ENCODE measurements around the gene POU2AF1. TPM values are rescaled to one million over a fixed set of nuclear protein-coding genes. Genes with fewer than 3 reads are reported as not detected.

POU2AF1 gene
- polyA plus RNA-seq, 1 donor from 2014 or later, result not detected

DNA sequence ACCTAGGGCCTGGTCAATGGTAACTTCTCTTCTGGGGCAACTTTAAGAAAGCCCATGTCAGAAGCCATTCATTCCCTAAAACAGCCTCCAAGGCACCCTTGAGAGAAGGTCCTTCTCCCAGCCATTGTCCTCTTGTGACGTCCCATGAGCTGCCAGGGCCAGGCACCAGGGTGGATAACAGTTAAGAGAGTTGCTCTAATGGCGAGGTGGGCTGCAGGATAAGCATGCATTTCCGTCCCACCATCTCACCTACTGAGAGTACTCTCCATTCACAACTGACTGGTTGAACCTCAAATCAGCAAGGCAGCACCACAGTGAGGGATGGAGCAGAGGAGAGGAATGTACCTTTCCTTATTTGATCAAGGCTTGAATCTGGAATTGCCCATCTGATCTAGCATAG is 14.6 kb downstream of the POU2AF1 start:
- H3K36me3 ChIP-seq (ENCODE audit: insufficient read depth, low read length), result no peaks in the 10 kb centered on the region
- H3F3A ChIP-seq (ENCODE audit: insufficient read depth, low read length, poor library complexity, severe bottlenecking), result no peaks in the 10 kb centered on the region

DNA sequence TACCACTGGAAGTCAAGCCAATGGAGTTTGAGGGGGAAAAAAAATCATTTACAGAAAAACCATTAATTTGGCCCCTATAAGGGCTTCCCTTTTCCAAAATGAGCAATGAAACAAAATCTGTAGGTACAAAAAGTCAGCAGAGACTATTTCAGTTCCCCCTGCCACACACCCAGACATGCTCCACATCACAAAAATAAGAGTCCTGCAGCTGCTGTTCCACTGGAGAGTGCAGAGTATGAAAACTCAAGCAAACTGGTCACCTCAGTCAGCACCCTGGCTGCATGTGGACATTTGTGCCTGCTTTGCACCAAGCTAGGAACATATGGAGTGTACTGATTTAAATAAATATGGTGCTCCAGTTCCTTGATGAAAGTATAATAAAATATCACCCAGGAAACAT is 15.1 kb downstream of the POU2AF1 start:
- Histone ChIP-seq H3K27ac (ENCODE audit: low read length) (no peak overlapping the region), H3K4me2 (ENCODE audit: low read length) (no peak overlapping the region)
- TF ChIP-seq EZH2 (IDR thresholded peaks at IDR 0.05; ENCODE audit: borderline replicate concordance, insufficient read depth, low read length, poor library complexity, severe bottlenecking) (no peak), EP300 (conservative IDR thresholded peaks at IDR 0.05; ENCODE audit: poor library complexity, severe bottlenecking) (no peak), POLR2AphosphoS5 (IDR thresholded peaks at IDR 0.05) (no peak), SMC3 (conservative IDR thresholded peaks at IDR 0.05; ENCODE audit: poor library complexity) (no peak), RAD21 (conservative IDR thresholded peaks at IDR 0.05) (no peak), MXI1 (conservative IDR thresholded peaks at IDR 0.05; ENCODE audit: poor library complexity, severe bottlenecking) (no peak), TAF1 (IDR thresholded peaks at IDR 0.05; ENCODE audit: low read depth) (no peak)
- TF ChIP-seq, protein P1, sequence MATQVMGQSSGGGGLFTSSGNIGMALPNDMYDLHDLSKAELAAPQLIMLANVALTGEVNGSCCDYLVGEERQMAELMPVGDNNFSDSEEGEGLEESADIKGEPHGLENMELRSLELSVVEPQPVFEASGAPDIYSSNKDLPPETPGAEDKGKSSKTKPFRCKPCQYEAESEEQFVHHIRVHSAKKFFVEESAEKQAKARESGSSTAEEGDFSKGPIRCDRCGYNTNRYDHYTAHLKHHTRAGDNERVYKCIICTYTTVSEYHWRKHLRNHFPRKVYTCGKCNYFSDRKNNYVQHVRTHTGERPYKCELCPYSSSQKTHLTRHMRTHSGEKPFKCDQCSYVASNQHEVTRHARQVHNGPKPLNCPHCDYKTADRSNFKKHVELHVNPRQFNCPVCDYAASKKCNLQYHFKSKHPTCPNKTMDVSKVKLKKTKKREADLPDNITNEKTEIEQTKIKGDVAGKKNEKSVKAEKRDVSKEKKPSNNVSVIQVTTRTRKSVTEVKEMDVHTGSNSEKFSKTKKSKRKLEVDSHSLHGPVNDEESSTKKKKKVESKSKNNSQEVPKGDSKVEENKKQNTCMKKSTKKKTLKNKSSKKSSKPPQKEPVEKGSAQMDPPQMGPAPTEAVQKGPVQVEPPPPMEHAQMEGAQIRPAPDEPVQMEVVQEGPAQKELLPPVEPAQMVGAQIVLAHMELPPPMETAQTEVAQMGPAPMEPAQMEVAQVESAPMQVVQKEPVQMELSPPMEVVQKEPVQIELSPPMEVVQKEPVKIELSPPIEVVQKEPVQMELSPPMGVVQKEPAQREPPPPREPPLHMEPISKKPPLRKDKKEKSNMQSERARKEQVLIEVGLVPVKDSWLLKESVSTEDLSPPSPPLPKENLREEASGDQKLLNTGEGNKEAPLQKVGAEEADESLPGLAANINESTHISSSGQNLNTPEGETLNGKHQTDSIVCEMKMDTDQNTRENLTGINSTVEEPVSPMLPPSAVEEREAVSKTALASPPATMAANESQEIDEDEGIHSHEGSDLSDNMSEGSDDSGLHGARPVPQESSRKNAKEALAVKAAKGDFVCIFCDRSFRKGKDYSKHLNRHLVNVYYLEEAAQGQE (IDR thresholded peaks at IDR 0.05; ENCODE audit: borderline replicate concordance), result no peak
- TF ChIP-seq, protein P2, sequence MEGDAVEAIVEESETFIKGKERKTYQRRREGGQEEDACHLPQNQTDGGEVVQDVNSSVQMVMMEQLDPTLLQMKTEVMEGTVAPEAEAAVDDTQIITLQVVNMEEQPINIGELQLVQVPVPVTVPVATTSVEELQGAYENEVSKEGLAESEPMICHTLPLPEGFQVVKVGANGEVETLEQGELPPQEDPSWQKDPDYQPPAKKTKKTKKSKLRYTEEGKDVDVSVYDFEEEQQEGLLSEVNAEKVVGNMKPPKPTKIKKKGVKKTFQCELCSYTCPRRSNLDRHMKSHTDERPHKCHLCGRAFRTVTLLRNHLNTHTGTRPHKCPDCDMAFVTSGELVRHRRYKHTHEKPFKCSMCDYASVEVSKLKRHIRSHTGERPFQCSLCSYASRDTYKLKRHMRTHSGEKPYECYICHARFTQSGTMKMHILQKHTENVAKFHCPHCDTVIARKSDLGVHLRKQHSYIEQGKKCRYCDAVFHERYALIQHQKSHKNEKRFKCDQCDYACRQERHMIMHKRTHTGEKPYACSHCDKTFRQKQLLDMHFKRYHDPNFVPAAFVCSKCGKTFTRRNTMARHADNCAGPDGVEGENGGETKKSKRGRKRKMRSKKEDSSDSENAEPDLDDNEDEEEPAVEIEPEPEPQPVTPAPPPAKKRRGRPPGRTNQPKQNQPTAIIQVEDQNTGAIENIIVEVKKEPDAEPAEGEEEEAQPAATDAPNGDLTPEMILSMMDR (IDR thresholded peaks at IDR 0.05; ENCODE audit: poor library complexity, severe bottlenecking), result no peak

More for the DNA sequence above, 14.6 kb downstream of the POU2AF1 start:
- no peaks in the 10 kb centered on the region for H3K27me3 ChIP-seq (ENCODE audit: insufficient read depth, low read depth, low read length)
- no peak overlapping the region for H3K9ac ChIP-seq (ENCODE audit: low read length)
- H3K4me2 ChIP-seq (ENCODE audit: low read length), result no peak overlapping the region
- H3K79me2 ChIP-seq (replicated peaks; ENCODE audit: insufficient read depth, low read length), result no peaks in the 10 kb centered on the region
- H3K9me2 ChIP-seq (ENCODE audit: insufficient read depth, low read length), result no peaks in the 10 kb centered on the region
- no peaks in the 10 kb centered on the region for H4K20me1 ChIP-seq (ENCODE audit: insufficient read depth)
- H3K27ac ChIP-seq (ENCODE audit: low read length), result no peak overlapping the region
- TF ChIP-seq EP300 (conservative IDR thresholded peaks at IDR 0.05; ENCODE audit: poor library complexity, severe bottlenecking), result no peak
- TF ChIP-seq, protein P2 (IDR thresholded peaks at IDR 0.05; ENCODE audit: poor library complexity, severe bottlenecking), result no peak
- TF ChIP-seq EZH2 (IDR thresholded peaks at IDR 0.05; ENCODE audit: borderline replicate concordance, insufficient read depth, low read length, poor library complexity, severe bottlenecking), result no peak
- no peak for TF ChIP-seq POLR2AphosphoS5 (IDR thresholded peaks at IDR 0.05)
- TF ChIP-seq, protein P1 (IDR thresholded peaks at IDR 0.05; ENCODE audit: borderline replicate concordance), result no peak
- TF ChIP-seq SMC3 (conservative IDR thresholded peaks at IDR 0.05; ENCODE audit: poor library complexity), result no peak
- TF ChIP-seq MXI1 (conservative IDR thresholded peaks at IDR 0.05; ENCODE audit: poor library complexity, severe bottlenecking), result no peak
- no peak for TF ChIP-seq TAF1 (IDR thresholded peaks at IDR 0.05; ENCODE audit: low read depth)
- no peak for TF ChIP-seq RAD21 (conservative IDR thresholded peaks at IDR 0.05)
- H3K4me3 ChIP-seq (ENCODE audit: low read length), result no peak overlapping the region
- no peaks in the 10 kb centered on the region for H3K9me3 ChIP-seq (ENCODE audit: low read length)
- H2AFZ ChIP-seq (ENCODE audit: low read depth, low read length), result no peak overlapping the region

More for the DNA sequence above, 15.1 kb downstream of the POU2AF1 start:
- Histone ChIP-seq H3K9ac (ENCODE audit: low read length) (no peak overlapping the region), H3K9me3 (ENCODE audit: low read length) (no peaks in the 10 kb centered on the region), H3K79me2 (replicated peaks; ENCODE audit: insufficient read depth, low read length) (no peaks in the 10 kb centered on the region), H4K20me1 (ENCODE audit: insufficient read depth) (no peaks in the 10 kb centered on the region), H3K36me3 (ENCODE audit: insufficient read depth, low read length) (no peaks in the 10 kb centered on the region), H3K27me3 (ENCODE audit: insufficient read depth, low read depth, low read length) (no peaks in the 10 kb centered on the region), H3F3A (ENCODE audit: insufficient read depth, low read length, poor library complexity, severe bottlenecking) (no peaks in the 10 kb centered on the region), H3K9me2 (ENCODE audit: insufficient read depth, low read length) (no peaks in the 10 kb centered on the region), H2AFZ (ENCODE audit: low read depth, low read length) (no peak overlapping the region), H3K4me3 (ENCODE audit: low read length) (no peak overlapping the region)
